HCT116 (cell line): Measurements from ENCODE around the gene C2CD3. TPM values are rescaled to one million over a fixed set of nuclear protein-coding genes. Genes with fewer than 3 reads are reported as not detected.

Experiments
- ATAC-seq: fragments of 200-7000 bp; cut with Tn5 transposase; 2 replicates; pipeline ENCODE4 v1.9.1; 2020; ENCODE audit warnings: mild to moderate bottlenecking, moderate library complexity
- BruUV-seq: library from RNA; stranded (reverse); fragments of 400-500 nt; replicated peaks from 2 replicates; lab custom pipeline; 2021; lab: Mats Ljungman, UMichigan
- CTCF ChIA-PET: fragments of 300-600 bp; sonication (Branson Sonifier 250); formaldehyde crosslinking; loops from one replicate; lab custom pipeline; 2021; ENCODE audit warnings: antibody characterized with exemption; lab: Charles Lee
- POLR2A ChIA-PET: fragments of 300-600, 350-600 bp; sonication (Branson Sonifier 250); formaldehyde crosslinking; loops from one replicate; lab custom pipeline; 2021; ENCODE audit warnings: antibody characterized with exemption; lab: Charles Lee
- RAD21 ChIA-PET, 2 experiments: fragments of 300-600 bp; sonication (Branson Sonifier 250); formaldehyde crosslinking; loops; one replicate each; lab custom pipeline; 2023; ENCODE audit warnings: low total read pairs in 2 of 2; ENCODE audit not compliant: uncharacterized antibody in 2 of 2, unreplicated experiment in 2 of 2, low non-redundant PET in 1 of 2; lab: Charles Lee
- DNase-seq: peaks from one replicate; pipeline ENCODE4 v3.0.0-alpha.2; 2010; ENCODE audit warnings: low read depth, low spot score
- H2AFZ ChIP-seq: fragments of 200-600 bp; shearing (Covaris generic), sonication (generic); 2 replicates; pipeline ENCODE4 v1.6.1; 2017; ENCODE audit warnings: low read depth, mixed run types, mixed read lengths, antibody characterized with exemption, low read length; ENCODE audit not compliant: poor library complexity, severe bottlenecking
- H3K27ac ChIP-seq: 2 replicates; pipeline ENCODE4 v1.5.1; 2012; ENCODE audit warnings: low read depth, low read length
- H3K27me3 ChIP-seq: fragments of 200-600 bp; sonication (generic); 2 replicates; pipeline ENCODE4 v1.6.1; 2016; ENCODE audit warnings: mixed run types, low read length, mixed read lengths; ENCODE audit not compliant: insufficient read depth
- H3K36me3 ChIP-seq, 2 experiments: fragments of 200-500 bp in 1 of 2; fragments of 200-600 bp in 1 of 2; sonication (Bioruptor generic) in 1 of 2; sonication (generic) in 1 of 2; 2 replicates each; pipeline versions ENCODE4 v1.5.1 to v1.6.1; 2014 to 2016; ENCODE audit warnings: low read length in 2 of 2, inconsistent platforms in 1 of 2, mixed read lengths in 1 of 2, mixed run types in 1 of 2; ENCODE audit not compliant: insufficient read depth in 2 of 2, control insufficient read depth in 1 of 2
- H3K4me1 ChIP-seq, 2 experiments: fragments of 200-600 bp in 1 of 2; sonication (generic) in 1 of 2; 2 replicates each; pipeline versions ENCODE4 v1.5.1 to v1.6.1; 2012 to 2017; ENCODE audit warnings: low read length in 2 of 2, inconsistent platforms in 1 of 2, mild to moderate bottlenecking in 1 of 2, mixed read lengths in 1 of 2, mixed run types in 1 of 2, moderate library complexity in 1 of 2; ENCODE audit not compliant: insufficient read depth in 2 of 2, control insufficient read depth in 1 of 2
- H3K4me2 ChIP-seq: fragments of 200-600 bp; sonication (generic); 2 replicates; pipeline ENCODE4 v1.6.1; 2017; ENCODE audit warnings: mixed run types, low read length, mixed read lengths
- H3K4me3 ChIP-seq, 2 experiments: fragments of 200-600 bp in 1 of 2; sonication (generic) in 1 of 2; replicated peaks in 1 of 2; 2 replicates each; pipeline ENCODE4 v1.5.1; 2011 to 2016; ENCODE audit warnings: low read length in 2 of 2, control low read depth in 1 of 2, low read depth in 1 of 2, mild to moderate bottlenecking in 1 of 2, mixed read lengths in 1 of 2, mixed run types in 1 of 2
- H3K79me2 ChIP-seq: fragments of 200-600 bp; sonication (generic); 2 replicates; pipeline ENCODE4 v1.6.1; 2017; ENCODE audit warnings: mild to moderate bottlenecking, mixed run types, low read length, moderate library complexity, mixed read lengths; ENCODE audit not compliant: insufficient read depth
- H3K9ac ChIP-seq: fragments of 200-600 bp; sonication (generic); 2 replicates; pipeline ENCODE4 v1.6.1; 2016; ENCODE audit warnings: low read length, mixed read lengths
- H3K9me2 ChIP-seq: fragments of 200-600 bp; sonication (generic), shearing (Covaris generic); 2 replicates; pipeline ENCODE4 v1.6.1; 2017; ENCODE audit warnings: mixed run types, mild to moderate bottlenecking, moderate library complexity; ENCODE audit not compliant: insufficient read depth
- H3K9me3 ChIP-seq, 2 experiments: fragments of 200-500 bp in 1 of 2; fragments of 200-600 bp in 1 of 2; sonication (Bioruptor generic) in 1 of 2; sonication (generic) in 1 of 2; 2 replicates each; pipeline ENCODE4 v1.6.1; 2014 to 2017; ENCODE audit warnings: low read length in 2 of 2, mixed read lengths in 2 of 2, inconsistent platforms in 1 of 2, low read depth in 1 of 2, mild to moderate bottlenecking in 1 of 2, mixed run types in 1 of 2, moderate library complexity in 1 of 2; ENCODE audit not compliant: control insufficient read depth in 1 of 2, insufficient read depth in 1 of 2
- H4K20me1 ChIP-seq: fragments of 200-600 bp; sonication (generic), shearing (Covaris generic); 2 replicates; pipeline ENCODE4 v1.6.1; 2017; ENCODE audit warnings: mixed run types, mild to moderate bottlenecking, moderate library complexity; ENCODE audit not compliant: insufficient read depth
- EZH2 ChIP-seq: fragments of 200-600 bp; sonication (generic); IDR thresholded peaks from 2 replicates; pipeline ENCODE4 v1.6.1; 2017; ENCODE audit warnings: antibody characterized with exemption, mixed run types
- RAD21 ChIP-seq: IDR thresholded peaks from 2 replicates; pipeline ENCODE4 v1.6.1; 2012; ENCODE audit warnings: low read depth, mild to moderate bottlenecking
- intact Hi-C: fragments of 100-400 bp; cut with micrococcal nuclease; formaldehyde crosslinking; loops from 2 replicates; pipeline ENCODE4 v1.10.0; 2022
- total RNA-seq: library from RNA; stranded (reverse); gene quantifications from one replicate; pipeline ENCODE4 v1.2.1, GENCODE V29; 2021; ENCODE audit not compliant: unreplicated experiment

C2CD3 gene
- total RNA-seq, 1 experiment from 2014 or later, result 30.6 TPM

GRCh38 chr11:73963861-73964260 is 206.9 kb downstream of the C2CD3 start:
- ChIA-PET CTCF (interaction anchor here (0.5 to 1.3 kb wide), 9 partner anchors 8 to 607 kb away, joined by 3 to 8 read pairs (median 5); no protein-coding TSS in a partner anchor), RAD21 (interaction anchor here in 1 of 2 experiments (1.7 kb wide), 1 partner anchor 486 kb away, joined by 4 read pairs; no protein-coding TSS in a partner anchor), POLR2A (interaction anchor here (0.6 kb wide), 1 partner anchor 504 kb away, joined by 3 read pairs; no protein-coding TSS in a partner anchor)
- H4K20me1 ChIP-seq, result no peaks in the 10 kb centered on the region
- ATAC-seq, result peak; percentile 23
- intact Hi-C loops, result loop anchor here (1.0 to 10.0 kb wide), 4 partner anchors 128 to 485 kb away; no protein-coding TSS in a partner anchor
- no peak for DNase-seq
- H3K9ac ChIP-seq, result no peak overlapping the region
- H3K4me3 ChIP-seq, result no peak overlapping the region
- no peaks in the 10 kb centered on the region for H3K36me3 ChIP-seq
- H3K79me2 ChIP-seq, result no peaks in the 10 kb centered on the region
- no peak overlapping the region for H3K27ac ChIP-seq
- no peaks in the 10 kb centered on the region for H3K9me3 ChIP-seq
- H2AFZ ChIP-seq, result peak overlapping the region; percentile 22
- H3K27me3 ChIP-seq, result no peaks in the 10 kb centered on the region
- H3K9me2 ChIP-seq, result no peaks in the 10 kb centered on the region
- BruUV-seq, result no TSS peak
- peak overlapping the region; percentile 44 for H3K4me2 ChIP-seq
- TF ChIP-seq EZH2 (no peak), RAD21 (no peak)
- H3K4me1 ChIP-seq, result peaks cover 0 to 5% of the 10 kb centered on the region in 2 experiments; a peak in 2 of 4 replicates

Other genes with a start within 250 kb of the C2CD3 start
- 0.22 TPM for gene DNAJB13, start 220.0 kb downstream of the C2CD3 start, total RNA-seq
- 20.4 TPM for gene UCP2, start 188.2 kb downstream of the C2CD3 start, total RNA-seq
- 1.3 TPM for gene UCP3, start 161.9 kb downstream of the C2CD3 start, total RNA-seq
- 68.3 TPM for gene PPME1, start 287 bp upstream of the C2CD3 start, total RNA-seq
- gene P4HA3, start 140.6 kb upstream of the C2CD3 start, total RNA-seq, result 0.91 TPM
- gene PGM2L1, start 227.4 kb upstream of the C2CD3 start, total RNA-seq, result 4.9 TPM